Smooth muscle cell (in vitro differentiated cells): ENCODE measurements around the gene FRZB. TPM values are rescaled to one million over a fixed set of nuclear protein-coding genes. Genes with fewer than 3 reads are reported as not detected.

Experiments
- DNase-seq: peaks from one replicate; lab custom pipeline; 2025; ENCODE audit not compliant: unreplicated experiment; lab: John Stamatoyannopoulos, UW
- H2AFZ ChIP-seq: fragments of 200-600 bp; sonication (generic); 2 replicates; pipeline ENCODE4 v1.6.0; 2016; ENCODE audit warnings: antibody characterized with exemption, low read depth, mild to moderate bottlenecking
- H3F3A ChIP-seq: fragments of 200-600 bp; sonication (generic); 2 replicates; pipeline ENCODE4 v1.6.0; 2017; ENCODE audit warnings: antibody characterized with exemption, low read depth
- H3K27ac ChIP-seq: fragments of 200-600 bp; sonication (generic); 2 replicates; pipeline ENCODE4 v1.5.1; 2016; ENCODE audit warnings: low read depth, mild to moderate bottlenecking
- H3K27me3 ChIP-seq: fragments of 200-600 bp; sonication (generic); 2 replicates; pipeline ENCODE4 v1.6.1; 2016; ENCODE audit warnings: low read depth, mild to moderate bottlenecking
- H3K36me3 ChIP-seq: fragments of 200-600 bp; sonication (generic); 2 replicates; pipeline ENCODE4 v1.5.1; 2016; ENCODE audit warnings: low read depth
- H3K4me1 ChIP-seq: fragments of 200-600 bp; sonication (generic); 2 replicates; pipeline ENCODE4 v1.5.1; 2016; ENCODE audit warnings: low read depth
- H3K4me2 ChIP-seq: fragments of 200-600 bp; sonication (generic); 2 replicates; pipeline ENCODE4 v1.6.0; 2016; ENCODE audit warnings: mild to moderate bottlenecking
- H3K4me3 ChIP-seq: fragments of 200-600 bp; sonication (generic); 2 replicates; pipeline ENCODE4 v1.5.1; 2016; ENCODE audit warnings: mild to moderate bottlenecking
- H3K79me2 ChIP-seq: fragments of 200-600 bp; sonication (generic); 2 replicates; pipeline ENCODE4 v1.6.0; 2016; ENCODE audit warnings: low read depth, mild to moderate bottlenecking
- H3K9ac ChIP-seq: fragments of 200-600 bp; sonication (generic); 2 replicates; pipeline ENCODE4 v1.6.0; 2016; ENCODE audit warnings: low read depth
- H3K9me3 ChIP-seq: fragments of 200-600 bp; sonication (generic); replicated peaks from 2 replicates; pipeline ENCODE4 v1.5.1; 2016; ENCODE audit warnings: low read depth
- H4K20me1 ChIP-seq: fragments of 200-600 bp; sonication (generic); 2 replicates; pipeline ENCODE4 v1.6.0; 2016; ENCODE audit warnings: low read depth
- CTCF ChIP-seq: fragments of 200-600 bp; sonication (generic); IDR thresholded peaks from 2 replicates; pipeline ENCODE4 v1.5.1; 2017; ENCODE audit warnings: borderline replicate concordance, mild to moderate bottlenecking, antibody characterized with exemption; ENCODE audit not compliant: insufficient read depth, poor library complexity, severe bottlenecking
- WGBS: methylation state at CpG from one replicate; pipeline ENCODE4 v1.1.7; 2016; ENCODE audit warnings: low lambda C conversion rate; 5-methylcytosine and 5-hydroxymethylcytosine counted together
- polyA plus RNA-seq: library from polyadenylated mRNA; unstranded; fragments of >200 nt; fragmentation: Nextera tagmentation; extraction: Ambion mirVana; gene quantifications from 2 replicates; pipeline ENCODE4 v1.2.1, GENCODE V29; 2016
- total RNA-seq: library from RNA; depleted of rRNA; stranded (reverse); fragments of >200 nt; gene quantifications from 2 replicates; pipeline ENCODE4 v1.2.3, GENCODE V29; 2014

Gene FRZB
- total and polyA plus RNA-seq, 2 experiments from 2014 or later: 11.2 to 33.5 TPM

DNA sequence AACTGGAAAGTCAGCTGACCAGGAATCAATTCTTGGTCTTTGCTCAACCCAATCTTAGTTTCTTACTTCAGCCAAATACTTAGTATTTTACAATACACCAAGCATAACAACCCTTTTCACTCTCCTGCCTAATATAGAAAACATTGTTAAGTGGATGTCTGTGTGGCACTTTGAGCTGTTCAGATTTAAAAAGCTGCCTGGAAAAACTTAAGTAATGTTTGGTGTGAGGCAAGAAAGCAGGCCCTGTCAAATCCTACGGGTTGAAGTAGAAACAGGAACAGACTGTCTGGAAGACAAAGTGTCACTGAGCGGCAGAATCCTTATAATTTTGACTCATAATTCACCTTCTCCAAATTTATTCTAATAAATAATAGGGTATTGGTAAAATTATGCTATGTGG is 37.1 kb upstream of the FRZB start:
- Histone ChIP-seq H4K20me1 (no peaks in the 10 kb centered on the region), H3K27ac (no peak overlapping the region), H3K4me3 (no peak overlapping the region), H3K4me1 (peaks cover 6% of the 10 kb centered on the region), H3K27me3 (no peaks in the 10 kb centered on the region), H2AFZ (no peak overlapping the region), H3K9me3 (no peaks in the 10 kb centered on the region), H3K9ac (no peak overlapping the region), H3F3A (peaks cover 3% of the 10 kb centered on the region), H3K4me2 (no peak overlapping the region), H3K36me3 (no peaks in the 10 kb centered on the region), H3K79me2 (no peaks in the 10 kb centered on the region)
- 51% methylated on average over 2 of the region's 2 CpGs for WGBS
- no peak for DNase-seq
- TF ChIP-seq CTCF: no peak

GRCh38 chr2:182901748-182902147 is 35.3 kb upstream of the FRZB start:
- Histone ChIP-seq H3K27ac (no peak overlapping the region), H3K4me3 (no peak overlapping the region), H3K9me3 (no peaks in the 10 kb centered on the region), H4K20me1 (no peaks in the 10 kb centered on the region), H3K27me3 (no peaks in the 10 kb centered on the region), H3K36me3 (no peaks in the 10 kb centered on the region), H3K9ac (no peak overlapping the region), H2AFZ (no peak overlapping the region), H3K4me2 (no peak overlapping the region), H3K4me1 (peaks cover 4% of the 10 kb centered on the region), H3K79me2 (no peaks in the 10 kb centered on the region), H3F3A (no peaks in the 10 kb centered on the region)
- WGBS: over 99% methylated on average over 6 of the region's 6 CpGs
- TF ChIP-seq CTCF: no peak
- no peak for DNase-seq

- H2AFZ ChIP-seq: no peak overlapping the region
- no peaks in the 10 kb centered on the region for H3F3A ChIP-seq
- TF ChIP-seq CTCF: no peak
- H3K9ac ChIP-seq: no peak overlapping the region
- H3K4me1 ChIP-seq: no peaks in the 10 kb centered on the region
- H3K27me3 ChIP-seq: no peaks in the 10 kb centered on the region
- no peaks in the 10 kb centered on the region for H4K20me1 ChIP-seq
- no peak overlapping the region for H3K4me2 ChIP-seq
- H3K4me3 ChIP-seq: no peak overlapping the region
- H3K36me3 ChIP-seq: no peaks in the 10 kb centered on the region
- H3K27ac ChIP-seq: no peak overlapping the region
- H3K79me2 ChIP-seq: no peaks in the 10 kb centered on the region
- H3K9me3 ChIP-seq: no peaks in the 10 kb centered on the region
- WGBS: 82% methylated on average over 1 of the region's 1 CpG
- DNase-seq: no peak
Measured at GRCh38 chr2:182898718-182899117, 32.3 kb upstream of the FRZB start.

- no peak overlapping the region for H2AFZ ChIP-seq
- TF ChIP-seq CTCF: no peak
- H4K20me1 ChIP-seq: no peaks in the 10 kb centered on the region
- H3K9me3 ChIP-seq: no peaks in the 10 kb centered on the region
- no peaks in the 10 kb centered on the region for H3K27me3 ChIP-seq
- H3K4me3 ChIP-seq: no peak overlapping the region
- no peaks in the 10 kb centered on the region for H3F3A ChIP-seq
- WGBS: 68% methylated on average over 1 of the region's 1 CpG
- no peaks in the 10 kb centered on the region for H3K4me1 ChIP-seq
- no peak overlapping the region for H3K9ac ChIP-seq
- no peak overlapping the region for H3K27ac ChIP-seq
- no peaks in the 10 kb centered on the region for H3K79me2 ChIP-seq
- no peaks in the 10 kb centered on the region for H3K36me3 ChIP-seq
- H3K4me2 ChIP-seq: no peak overlapping the region
- DNase-seq: no peak
Measured at GRCh38 chr2:182897137-182897536, 30.7 kb upstream of the FRZB start.
